MG63 (cell line): ENCODE measurements around the gene SPPL3. TPM values are rescaled to one million over a fixed set of nuclear protein-coding genes. Genes with fewer than 3 reads are reported as not detected.

Source experiments
- DNase-seq: peaks from one replicate; pipeline ENCODE4 v3.0.0-alpha.2; 2020
- H3K27me3 ChIP-seq: fragments of 250-450 bp; sonication (Bioruptor Pico); 2 replicates; pipeline ENCODE4 v1.5.1; 2020; ENCODE audit warnings: mild to moderate bottlenecking, moderate library complexity
- H3K36me3 ChIP-seq: fragments of 250-450 bp; sonication (Bioruptor Pico); 2 replicates; pipeline ENCODE4 v1.5.1; 2020; ENCODE audit warnings: mild to moderate bottlenecking, moderate library complexity
- H3K4me3 ChIP-seq: fragments of 250-450 bp; sonication (Bioruptor Pico); 2 replicates; pipeline ENCODE4 v1.5.1; 2020; ENCODE audit warnings: mild to moderate bottlenecking, moderate library complexity
- H3K9me3 ChIP-seq: fragments of 250-450 bp; sonication (Bioruptor Pico); 2 replicates; pipeline ENCODE4 v1.5.1; 2020; ENCODE audit warnings: mild to moderate bottlenecking, moderate library complexity
- total RNA-seq: library from RNA; depleted of rRNA; stranded (reverse); fragments of >200 nt; shearing (Covaris generic); gene quantifications from 2 replicates; pipeline ENCODE4 v1.2.3, GENCODE V29; 2014; ENCODE audit warnings: low replicate concordance

The SPPL3 gene
- total RNA-seq, 1 experiment from 2014 or later: 6.2 TPM

DNA sequence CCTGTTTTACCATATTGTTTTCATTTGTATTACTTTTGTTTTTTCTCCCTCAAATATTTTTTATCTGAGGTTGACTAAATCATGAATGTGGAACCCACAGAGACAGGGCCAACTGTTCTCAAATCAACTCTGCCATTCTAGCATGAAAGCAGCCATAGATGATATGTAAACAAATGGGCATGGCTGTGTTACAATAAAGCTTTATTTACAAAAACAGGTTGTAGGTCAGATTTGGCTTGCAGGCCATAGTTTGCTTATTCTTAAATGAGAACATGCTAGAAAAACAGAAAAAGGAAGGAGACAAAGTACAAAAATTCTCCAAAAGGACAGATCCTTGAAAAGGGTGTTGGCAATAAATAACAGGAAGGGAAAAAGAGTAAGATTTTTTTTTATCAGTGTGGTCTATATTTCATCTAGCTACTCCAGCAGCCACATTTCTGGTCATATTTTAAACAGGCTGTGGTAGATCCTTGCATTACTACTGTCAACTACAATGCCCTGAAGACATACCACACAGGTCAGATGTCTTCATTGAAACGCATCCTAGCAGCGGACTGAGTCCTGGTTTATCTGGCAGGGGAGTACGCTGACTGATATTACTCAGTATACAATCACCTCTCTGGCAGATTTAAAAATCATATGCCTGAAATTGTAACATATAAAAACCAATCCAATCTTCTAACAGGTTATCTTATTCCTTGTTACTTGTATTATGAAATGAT, 42.9 kb downstream of the SPPL3 start:
- no peak overlapping the region for H3K4me3 ChIP-seq
- no peaks in the 10 kb centered on the region for H3K36me3 ChIP-seq
- H3K27me3 ChIP-seq: no peaks in the 10 kb centered on the region
- no peaks in the 10 kb centered on the region; the same call in 1 of the 2 replicates for H3K9me3 ChIP-seq
- no peak for DNase-seq

DNA sequence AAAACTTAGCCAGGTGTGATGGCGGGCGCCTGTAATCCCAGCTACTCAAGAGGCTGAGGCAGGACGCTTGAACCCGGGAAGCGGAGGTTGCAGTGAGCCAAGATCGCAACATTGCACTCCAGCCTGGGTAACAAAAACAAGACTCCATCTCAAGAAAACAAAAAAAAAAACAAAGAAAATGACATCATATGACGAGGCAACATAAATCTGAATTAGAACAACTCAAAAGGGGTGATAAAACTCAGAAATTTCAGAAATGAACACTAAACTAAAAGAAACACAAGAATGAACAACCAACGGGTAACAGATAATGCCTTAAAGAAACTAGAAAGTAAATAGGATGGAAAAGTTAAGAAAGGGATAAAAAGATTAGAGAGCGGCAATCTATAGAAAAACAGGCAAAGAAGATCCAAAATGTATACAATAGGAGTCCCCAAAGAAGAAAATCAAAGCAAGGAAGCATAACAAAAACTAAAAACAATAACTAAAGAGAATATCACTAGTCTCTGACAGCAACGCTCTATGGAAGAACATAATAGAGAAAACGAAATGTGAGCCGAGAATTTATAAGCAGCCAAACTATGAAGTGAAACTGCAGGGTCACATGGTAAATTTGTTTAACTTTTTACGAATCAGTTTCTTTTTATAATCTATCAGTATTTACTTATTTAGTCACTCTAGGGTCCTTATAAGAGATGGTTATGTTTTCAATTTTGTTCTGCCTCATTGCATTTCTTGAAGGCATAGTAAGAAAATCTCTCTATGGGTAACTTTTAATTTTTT, 45.7 kb downstream of the SPPL3 start:
- Histone ChIP-seq H3K4me3 (no peak overlapping the region), H3K36me3 (no peaks in the 10 kb centered on the region)
- DNase-seq: no peak

DNA sequence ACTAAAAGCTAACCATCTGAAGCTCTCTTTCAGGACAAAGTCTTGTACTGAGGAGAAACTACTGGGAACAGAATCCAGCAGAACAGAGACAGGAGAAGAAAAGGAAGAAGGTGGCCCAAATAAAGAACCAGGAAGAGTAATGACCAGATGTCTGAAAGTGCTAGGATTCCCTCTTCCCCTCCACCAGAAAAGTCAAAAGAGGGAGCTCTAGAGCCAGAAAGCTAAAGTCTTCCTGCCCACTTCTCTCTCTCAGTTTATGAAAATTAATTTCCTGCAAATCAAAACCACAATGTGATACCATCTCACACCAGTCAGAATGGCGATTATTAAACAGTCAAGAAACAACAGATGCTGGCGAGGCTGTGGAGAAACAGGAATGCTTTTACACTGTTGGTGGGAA, 47.2 kb downstream of the SPPL3 start:
- Histone ChIP-seq H3K36me3 (no peaks in the 10 kb centered on the region), H3K9me3 (no peaks in the 10 kb centered on the region; the same call in 1 of the 2 replicates), H3K27me3 (no peaks in the 10 kb centered on the region), H3K4me3 (no peak overlapping the region)
- no peak for DNase-seq

More for the DNA sequence above, 45.7 kb downstream of the SPPL3 start:
- H3K9me3 ChIP-seq: no peaks in the 10 kb centered on the region; the same call in 1 of the 2 replicates
- no peaks in the 10 kb centered on the region for H3K27me3 ChIP-seq

DNA sequence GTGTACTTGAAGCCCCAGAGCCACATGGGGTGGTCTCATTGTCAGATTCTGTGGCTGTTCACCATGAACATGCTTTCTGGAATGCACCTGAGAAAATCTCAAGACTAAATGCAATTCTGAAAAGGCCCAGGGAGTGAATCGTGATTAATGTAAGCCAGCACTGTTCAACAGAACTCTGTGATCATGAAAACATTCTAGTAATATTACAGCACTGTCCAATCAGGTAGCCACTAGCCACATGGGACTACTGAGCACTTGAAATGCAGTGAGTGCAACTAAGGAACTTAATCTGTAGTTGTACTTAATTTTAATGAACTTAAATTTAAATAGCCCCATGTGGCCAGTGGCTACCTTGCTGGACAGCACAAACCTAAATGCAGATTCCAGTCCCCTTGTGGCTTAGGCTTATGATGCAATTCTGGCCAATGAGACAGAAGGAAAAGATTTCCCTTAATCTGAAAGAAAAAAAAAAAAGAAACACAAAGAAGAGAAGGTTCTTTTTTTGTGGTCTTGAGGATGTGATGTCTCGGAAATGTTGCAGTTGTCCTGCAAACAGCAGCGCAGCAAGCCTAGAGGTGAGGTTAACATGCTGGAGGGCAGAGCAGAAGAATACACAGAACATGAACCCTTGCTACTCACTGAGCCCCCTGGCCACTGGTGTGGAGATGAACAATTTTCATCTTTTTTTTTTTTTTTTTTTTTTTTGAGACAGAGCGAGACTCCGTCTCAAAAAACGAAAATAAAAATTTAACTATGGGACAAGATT, 48.2 kb downstream of the SPPL3 start:
- no peak for DNase-seq
- Histone ChIP-seq H3K27me3 (no peaks in the 10 kb centered on the region), H3K4me3 (no peak overlapping the region), H3K9me3 (no peaks in the 10 kb centered on the region; the same call in 1 of the 2 replicates), H3K36me3 (no peaks in the 10 kb centered on the region)

DNA sequence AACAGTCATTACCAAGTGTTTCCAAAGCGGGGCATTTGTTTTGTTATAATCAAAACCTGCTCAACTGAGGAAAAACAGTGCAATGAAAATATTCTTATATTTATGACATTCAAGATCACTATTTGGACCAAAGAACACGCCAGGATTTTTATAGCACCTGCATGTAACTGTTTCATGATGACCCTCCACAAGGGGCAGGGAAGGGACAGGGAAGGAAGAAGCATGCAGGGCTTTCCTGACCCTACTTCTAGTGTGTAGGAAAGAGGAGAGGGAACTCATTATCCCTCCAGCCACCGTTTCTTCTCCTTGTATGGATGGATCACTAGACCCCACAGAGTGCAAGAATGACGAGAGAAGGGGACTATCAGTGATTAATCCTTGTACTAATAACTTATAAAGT, 49.4 kb downstream of the SPPL3 start:
- Histone ChIP-seq H3K4me3 (no peak overlapping the region), H3K27me3 (no peaks in the 10 kb centered on the region), H3K36me3 (no peaks in the 10 kb centered on the region), H3K9me3 (no peaks in the 10 kb centered on the region)
- no peak for DNase-seq

GRCh38 chr12:120853188-120853587, 51.0 kb downstream of the SPPL3 start:
- no peak for DNase-seq
- H3K4me3 ChIP-seq: no peak overlapping the region
- no peaks in the 10 kb centered on the region for H3K9me3 ChIP-seq
- H3K36me3 ChIP-seq: no peaks in the 10 kb centered on the region
- no peaks in the 10 kb centered on the region for H3K27me3 ChIP-seq

DNA sequence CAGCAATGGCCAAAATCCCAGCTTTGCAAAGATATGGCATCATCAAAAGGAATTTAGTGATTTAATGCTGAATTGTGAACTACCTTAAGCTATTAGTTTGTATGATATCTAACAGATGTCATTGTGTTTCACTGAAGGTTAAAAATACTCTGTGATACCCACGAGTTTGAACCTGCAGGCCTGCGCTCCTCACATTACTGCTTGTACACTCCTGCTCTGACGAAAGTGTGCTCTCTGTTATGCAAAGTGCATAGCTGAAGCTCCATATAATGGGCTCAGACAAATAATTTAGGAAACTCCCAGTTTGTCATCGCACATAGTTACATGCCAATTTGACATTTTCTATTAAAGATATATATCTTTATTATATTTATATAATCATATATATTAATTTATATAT, 52.2 kb downstream of the SPPL3 start:
- H3K27me3 ChIP-seq: no peaks in the 10 kb centered on the region
- no peak for DNase-seq
- H3K9me3 ChIP-seq: no peaks in the 10 kb centered on the region
- H3K4me3 ChIP-seq: no peak overlapping the region
- no peaks in the 10 kb centered on the region for H3K36me3 ChIP-seq

DNA sequence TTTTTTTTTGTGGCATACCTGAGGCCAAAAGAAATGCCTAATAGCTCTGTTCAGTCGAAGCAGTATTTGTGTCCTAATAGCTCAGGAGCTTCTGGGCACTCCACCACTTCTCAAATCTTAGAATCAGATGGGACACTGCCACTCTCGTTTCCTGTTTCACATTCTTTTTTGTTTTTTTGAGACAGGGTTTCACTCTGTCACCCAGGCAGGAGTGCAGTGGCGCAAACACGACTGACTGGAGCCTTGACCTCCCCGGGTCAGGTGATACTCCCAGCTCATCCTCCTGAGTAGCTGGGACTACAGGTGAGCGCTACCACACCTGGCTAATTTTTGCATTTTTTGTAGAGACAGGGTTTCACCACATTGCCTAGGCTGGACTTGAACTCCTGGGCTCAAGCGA, 52.7 kb downstream of the SPPL3 start:
- Histone ChIP-seq H3K4me3 (no peak overlapping the region), H3K9me3 (no peaks in the 10 kb centered on the region), H3K36me3 (no peaks in the 10 kb centered on the region), H3K27me3 (no peaks in the 10 kb centered on the region)
- DNase-seq: no peak

GRCh38 chr12:120849765-120850164, 54.4 kb downstream of the SPPL3 start:
- Histone ChIP-seq H3K9me3 (no peaks in the 10 kb centered on the region), H3K4me3 (no peak overlapping the region), H3K36me3 (no peaks in the 10 kb centered on the region), H3K27me3 (no peaks in the 10 kb centered on the region)
- DNase-seq: peak; percentile 37

- no peak for DNase-seq
- Histone ChIP-seq H3K4me3 (no peak overlapping the region), H3K9me3 (no peaks in the 10 kb centered on the region), H3K27me3 (no peaks in the 10 kb centered on the region), H3K36me3 (no peaks in the 10 kb centered on the region)
Observed at GRCh38 chr12:120847814-120848213, 56.3 kb downstream of the SPPL3 start.

- Histone ChIP-seq H3K27me3 (no peaks in the 10 kb centered on the region), H3K9me3 (no peaks in the 10 kb centered on the region), H3K4me3 (no peak overlapping the region), H3K36me3 (no peaks in the 10 kb centered on the region)
- DNase-seq: peak; percentile 55
Observed at GRCh38 chr12:120847392-120847791, 56.8 kb downstream of the SPPL3 start.

- peak; percentile 17 for DNase-seq
- Histone ChIP-seq H3K27me3 (no peaks in the 10 kb centered on the region), H3K4me3 (no peak overlapping the region), H3K9me3 (no peaks in the 10 kb centered on the region), H3K36me3 (no peaks in the 10 kb centered on the region)
Observed at GRCh38 chr12:120846721-120847120, 57.4 kb downstream of the SPPL3 start.

- H3K36me3 ChIP-seq: no peaks in the 10 kb centered on the region
- no peak for DNase-seq
- no peaks in the 10 kb centered on the region for H3K27me3 ChIP-seq
- H3K9me3 ChIP-seq: no peaks in the 10 kb centered on the region
- H3K4me3 ChIP-seq: no peak overlapping the region
Observed at GRCh38 chr12:120845696-120846095, 58.5 kb downstream of the SPPL3 start.

GRCh38 chr12:120844768-120845449, 59.2 kb downstream of the SPPL3 start:
- no peaks in the 10 kb centered on the region for H3K27me3 ChIP-seq
- no peak for DNase-seq
- no peaks in the 10 kb centered on the region for H3K9me3 ChIP-seq
- H3K4me3 ChIP-seq: no peak overlapping the region
- H3K36me3 ChIP-seq: no peaks in the 10 kb centered on the region

DNA sequence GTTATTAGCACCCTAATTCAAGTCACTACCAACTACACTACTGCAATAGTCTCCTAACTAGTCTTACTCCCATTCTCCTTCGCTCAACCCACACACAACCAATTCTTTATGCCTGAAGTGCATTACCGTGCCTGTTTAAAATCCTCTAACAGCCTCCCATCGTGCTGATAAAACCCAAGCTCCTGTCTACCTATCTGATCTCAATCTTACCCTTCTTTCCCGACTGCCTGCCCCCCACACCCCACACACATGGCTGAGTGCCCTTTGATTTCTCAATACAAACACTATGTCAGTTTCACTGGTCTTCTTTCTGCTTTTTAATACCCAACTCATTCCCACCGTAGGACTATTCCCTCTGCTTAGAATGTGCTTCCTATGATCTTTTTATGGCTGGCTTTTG, 59.9 kb downstream of the SPPL3 start:
- DNase-seq: no peak
- H3K36me3 ChIP-seq: no peaks in the 10 kb centered on the region
- H3K4me3 ChIP-seq: no peak overlapping the region
- no peaks in the 10 kb centered on the region for H3K9me3 ChIP-seq
- H3K27me3 ChIP-seq: no peaks in the 10 kb centered on the region

GRCh38 chr12:120843472-120843871, 60.7 kb downstream of the SPPL3 start:
- no peak overlapping the region for H3K4me3 ChIP-seq
- no peak for DNase-seq
- H3K27me3 ChIP-seq: no peaks in the 10 kb centered on the region
- H3K36me3 ChIP-seq: no peaks in the 10 kb centered on the region
- no peaks in the 10 kb centered on the region for H3K9me3 ChIP-seq

DNA sequence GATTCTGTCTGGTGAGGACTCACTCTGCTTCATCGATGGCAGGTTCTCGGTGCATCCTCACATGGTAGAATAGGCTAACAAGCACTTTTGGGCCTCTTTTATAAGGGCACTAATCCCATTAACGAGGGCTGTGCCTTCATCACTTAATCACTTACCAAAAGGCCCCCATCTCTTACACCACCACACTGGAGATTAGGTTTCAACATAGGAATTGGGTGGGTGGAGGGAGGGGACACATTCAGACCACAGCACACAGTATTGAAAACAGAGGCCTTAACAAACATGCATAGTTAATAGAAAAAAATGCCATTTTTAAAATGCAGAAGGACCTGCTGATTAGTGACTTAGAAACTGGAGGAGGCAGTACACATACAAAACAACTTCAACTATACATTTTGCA, 61.6 kb downstream of the SPPL3 start:
- DNase-seq: no peak
- Histone ChIP-seq H3K36me3 (no peaks in the 10 kb centered on the region), H3K4me3 (no peak overlapping the region), H3K9me3 (no peaks in the 10 kb centered on the region), H3K27me3 (no peaks in the 10 kb centered on the region)
